GM18868 (cell line): ENCODE measurements around the gene CDH1.
"Not testable (repeated sequence)": the region's sequence is repeated elsewhere in the genome, so short reads cannot be mapped to it uniquely, and the experiment has no call there.

ENCODE experiments used
- ATAC-seq: cut with Tn5 transposase; IDR thresholded peaks from one replicate; pipeline ENCODE4 v1.9.1; 2021; ENCODE audit warnings: mild to moderate bottlenecking, moderate library complexity; ENCODE audit not compliant: unreplicated experiment

CDH1 gene

GRCh38 chr16:68786685-68787418, 49.8 kb downstream of the CDH1 start:
- no peak for ATAC-seq

- ATAC-seq: not testable (repeated sequence)
Observed at GRCh38 chr16:68787419-68787807, 50.3 kb downstream of the CDH1 start.

- no peak for ATAC-seq
Observed at GRCh38 chr16:68790130-68790761, 53.2 kb downstream of the CDH1 start.

GRCh38 chr16:68790944-68791343, 53.9 kb downstream of the CDH1 start:
- no peak for ATAC-seq

- no peak for ATAC-seq
Observed at GRCh38 chr16:68792465-68793324, 55.6 kb downstream of the CDH1 start.

- no peak for ATAC-seq
Observed at GRCh38 chr16:68793401-68793857, 56.3 kb downstream of the CDH1 start.

- ATAC-seq: no peak
Observed at GRCh38 chr16:68798398-68798797, 61.3 kb downstream of the CDH1 start.

- ATAC-seq: peak; percentile 57
Observed at GRCh38 chr16:68800257-68800875, 63.3 kb downstream of the CDH1 start.

- ATAC-seq: no peak
Observed at GRCh38 chr16:68802190-68802589, 65.1 kb downstream of the CDH1 start.

GRCh38 chr16:68806422-68806821, 69.3 kb downstream of the CDH1 start:
- no peak for ATAC-seq

- ATAC-seq: no peak
Observed at GRCh38 chr16:68806981-68807380, 69.9 kb downstream of the CDH1 start.

GRCh38 chr16:68814516-68814915, 77.4 kb downstream of the CDH1 start:
- ATAC-seq: no peak

GRCh38 chr16:68823401-68824135, 86.5 kb downstream of the CDH1 start:
- no peak for ATAC-seq

GRCh38 chr16:68825427-68825826, 88.3 kb downstream of the CDH1 start:
- ATAC-seq: no peak

- ATAC-seq: no peak
Observed at GRCh38 chr16:68826652-68827051, 89.6 kb downstream of the CDH1 start.

- ATAC-seq: no peak
Observed at GRCh38 chr16:68833251-68833650, 96.2 kb downstream of the CDH1 start.

GRCh38 chr16:68834550-68834949, 97.5 kb downstream of the CDH1 start:
- ATAC-seq: no peak

GRCh38 chr16:68835970-68836369, 98.9 kb downstream of the CDH1 start:
- no peak for ATAC-seq

GRCh38 chr16:68839831-68840230, 102.7 kb downstream of the CDH1 start:
- ATAC-seq: no peak

GRCh38 chr16:68842964-68843481, 105.9 kb downstream of the CDH1 start:
- not testable (repeated sequence) for ATAC-seq
